Measurements from ENCODE around the gene FDX1. TPM values are rescaled to one million over a fixed set of nuclear protein-coding genes. Genes with fewer than 3 reads are reported as not detected.
A peak's percentile ranks its signal among the peaks of the same experiment; 100 is the strongest.

FDX1 gene
- total and polyA plus RNA-seq, 11 donors: 12.3 to 28.5 (median 21.1) TPM

DNA sequence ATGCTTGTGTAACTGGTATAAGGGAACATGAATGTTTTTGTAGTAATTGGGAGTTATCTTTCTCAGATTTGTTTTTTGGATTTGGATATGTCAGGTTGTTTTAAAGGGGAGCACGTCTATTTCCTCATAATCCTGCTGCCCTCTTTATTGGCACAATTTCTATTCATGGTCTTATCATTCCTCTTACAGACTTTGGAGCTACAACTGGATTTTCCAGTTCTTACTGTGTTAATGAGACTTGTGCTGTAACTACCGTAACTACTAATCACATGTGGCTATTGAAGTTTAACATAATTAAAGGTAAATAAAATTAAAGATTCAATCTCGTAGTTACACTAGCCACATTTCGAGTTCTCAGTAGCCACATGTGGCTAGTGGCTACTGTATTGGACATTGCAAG lies 1.9 kb downstream of the FDX1 start:
- Histone ChIP-seq H3K36me3 (peaks cover 0 to 1% (median 0%) of the 10 kb centered on the region in 9 donors), H3K4me3 (peak overlapping the region in 11 of 12 donors; percentile 73 to 94 (median 83)), H3K27ac (no peak overlapping the region), H3K9me3 (no peaks in the 10 kb centered on the region), H3K4me1 (peaks cover 0 to 54% (median 44%) of the 10 kb centered on the region in 12 donors), H3K27me3 (no peaks in the 10 kb centered on the region)
- TF ChIP-seq, protein P1, sequence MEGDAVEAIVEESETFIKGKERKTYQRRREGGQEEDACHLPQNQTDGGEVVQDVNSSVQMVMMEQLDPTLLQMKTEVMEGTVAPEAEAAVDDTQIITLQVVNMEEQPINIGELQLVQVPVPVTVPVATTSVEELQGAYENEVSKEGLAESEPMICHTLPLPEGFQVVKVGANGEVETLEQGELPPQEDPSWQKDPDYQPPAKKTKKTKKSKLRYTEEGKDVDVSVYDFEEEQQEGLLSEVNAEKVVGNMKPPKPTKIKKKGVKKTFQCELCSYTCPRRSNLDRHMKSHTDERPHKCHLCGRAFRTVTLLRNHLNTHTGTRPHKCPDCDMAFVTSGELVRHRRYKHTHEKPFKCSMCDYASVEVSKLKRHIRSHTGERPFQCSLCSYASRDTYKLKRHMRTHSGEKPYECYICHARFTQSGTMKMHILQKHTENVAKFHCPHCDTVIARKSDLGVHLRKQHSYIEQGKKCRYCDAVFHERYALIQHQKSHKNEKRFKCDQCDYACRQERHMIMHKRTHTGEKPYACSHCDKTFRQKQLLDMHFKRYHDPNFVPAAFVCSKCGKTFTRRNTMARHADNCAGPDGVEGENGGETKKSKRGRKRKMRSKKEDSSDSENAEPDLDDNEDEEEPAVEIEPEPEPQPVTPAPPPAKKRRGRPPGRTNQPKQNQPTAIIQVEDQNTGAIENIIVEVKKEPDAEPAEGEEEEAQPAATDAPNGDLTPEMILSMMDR (IDR thresholded peaks at IDR 0.05): no peak
- WGBS, 4 donors: 64 to 69% (median 65%) methylated on average over 4 of the region's 4 CpGs
- intact Hi-C loops (cut with DNase I): loop anchor here (2.0 to 10.0 kb wide), 10 partner anchors 54 to 803 kb away; partner anchors contain the start of gene RDX (in 2 of the 10)
- no peak for DNase-seq
- ATAC-seq: no peak

DNA sequence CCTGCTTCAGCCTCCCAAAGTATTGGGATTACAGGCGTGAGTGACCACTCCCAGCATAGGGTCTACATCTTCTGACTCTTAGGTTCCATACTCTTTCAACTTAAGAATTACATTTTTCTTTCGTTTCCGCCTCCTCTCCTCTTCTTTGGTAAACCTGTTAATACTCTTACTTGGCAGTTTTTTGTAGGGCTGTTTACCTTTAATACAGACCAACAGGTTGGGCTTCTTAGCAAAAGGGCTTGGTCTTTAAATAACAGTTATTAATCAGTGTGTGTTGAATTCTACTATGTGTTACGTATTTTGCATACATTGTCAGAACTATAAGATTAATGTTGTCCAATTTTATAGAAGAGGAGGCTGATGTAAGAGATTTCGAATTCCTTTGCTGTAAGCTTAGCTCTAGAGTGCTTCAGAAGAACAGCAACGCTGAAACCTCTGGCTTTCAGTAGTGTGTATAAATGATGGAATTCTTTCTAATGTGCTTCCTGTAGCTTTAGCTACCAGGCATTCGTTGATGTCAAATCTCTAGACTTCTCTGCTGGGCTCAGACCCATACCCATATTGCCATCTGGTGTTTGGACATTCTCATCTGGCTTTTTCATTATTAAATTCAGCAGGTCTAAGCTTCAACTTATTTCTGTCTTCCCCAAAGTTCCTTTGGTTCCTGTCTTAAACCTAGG lies 3.1 kb downstream of the FDX1 start:
- intact Hi-C loops (cut with DNase I): loop anchor here (2.0 to 10.0 kb wide), 9 partner anchors 56 to 802 kb away; partner anchors contain the start of gene RDX (in 2 of the 10)
- Histone ChIP-seq H3K4me1 (peaks cover 0 to 54% (median 45%) of the 10 kb centered on the region in 12 donors), H3K9me3 (no peaks in the 10 kb centered on the region), H3K4me3 (no peak overlapping the region), H3K36me3 (peaks cover 0 to 13% (median 10%) of the 10 kb centered on the region in 9 donors), H3K27ac (no peak overlapping the region), H3K27me3 (no peaks in the 10 kb centered on the region)
- 77 to 83% (median 82%) methylated on average over 7 of the region's 7 CpGs for WGBS, 4 donors
- DNase-seq (no peak), ATAC-seq (no peak)
- no peak for TF ChIP-seq POLR2A (IDR thresholded peaks at IDR 0.05)
- TF ChIP-seq, protein P1 (IDR thresholded peaks at IDR 0.05): no peak

DNA sequence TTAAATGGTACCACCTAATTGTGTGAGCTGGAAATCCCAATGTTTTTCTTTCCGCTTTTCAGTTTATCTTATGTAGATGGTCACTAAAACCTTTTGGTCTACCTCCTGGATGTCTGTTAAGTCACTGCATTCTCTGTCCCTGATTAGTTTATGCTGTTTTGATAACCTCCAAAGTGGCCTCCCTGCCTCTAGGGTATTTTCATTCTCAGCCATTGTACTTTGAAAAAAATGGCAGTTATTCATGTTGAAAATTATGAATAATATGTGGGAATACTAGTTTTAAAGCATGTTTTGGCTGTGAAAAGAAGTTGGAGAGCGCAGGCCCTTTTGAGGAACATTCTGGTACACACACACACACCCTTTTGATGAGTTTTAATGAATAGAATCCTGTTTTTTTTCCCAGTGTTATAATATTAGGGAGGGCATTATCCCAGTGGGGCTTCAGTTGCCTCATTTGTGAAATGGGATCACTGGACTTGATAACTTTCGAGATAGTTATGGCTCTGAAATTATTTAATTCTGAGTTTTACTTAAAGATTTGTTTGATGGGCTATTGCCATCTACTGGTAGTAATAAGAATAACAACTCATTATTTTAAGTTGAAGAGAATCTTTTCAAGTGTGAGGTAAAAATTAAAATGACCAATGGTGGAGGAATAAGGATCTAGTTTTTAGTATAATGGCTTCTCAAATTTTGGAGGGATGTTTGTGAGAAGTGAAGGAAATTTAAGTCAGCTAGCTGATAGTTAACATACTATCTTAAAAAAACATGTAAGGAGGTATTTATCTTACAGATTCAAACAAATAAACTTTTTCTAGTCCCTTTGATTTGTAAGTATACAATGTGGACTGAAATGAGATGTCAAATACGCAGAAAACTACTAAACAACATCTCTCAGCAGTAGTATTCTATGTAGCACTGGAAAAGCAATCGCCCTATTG lies 3.9 kb downstream of the FDX1 start:
- Histone ChIP-seq H3K27ac (no peak overlapping the region), H3K9me3 (no peaks in the 10 kb centered on the region), H3K27me3 (no peaks in the 10 kb centered on the region), H3K36me3 (peaks cover 0 to 21% (median 14%) of the 10 kb centered on the region in 9 donors), H3K4me3 (no peak overlapping the region), H3K4me1 (peaks cover 0 to 54% (median 45%) of the 10 kb centered on the region in 12 donors)
- TF ChIP-seq, protein P1 (IDR thresholded peaks at IDR 0.05): peak; percentile 59 to 78 (median 64)
- TF ChIP-seq POLR2A (IDR thresholded peaks at IDR 0.05): no peak
- WGBS, 4 donors: 59 to 67% (median 65%) methylated on average over 5 of the region's 5 CpGs
- intact Hi-C loops (cut with DNase I): loop anchor here (2.0 to 10.0 kb wide), 9 partner anchors 56 to 801 kb away; partner anchors contain the start of gene RDX (in 2 of the 10)
- ATAC-seq (no peak), DNase-seq (no peak)
